Measurements from ENCODE around the gene SATB1. TPM values are rescaled to one million over a fixed set of nuclear protein-coding genes. Genes with fewer than 3 reads are reported as not detected.

SATB1 gene
- total RNA-seq, 1 experiment from 2014 or later: 1.1 TPM

- DNase-seq (ENCODE audit: low read depth in 1 of 2, low spot score in 2 of 2): no peak
- H3K27ac ChIP-seq: no peak overlapping the region
- H3K27me3 ChIP-seq (replicated peaks): no peaks in the 10 kb centered on the region
- no peaks in the 10 kb centered on the region for H3K9me3 ChIP-seq (replicated peaks)
- no peaks in the 10 kb centered on the region for H3K4me1 ChIP-seq (replicated peaks)
- no peak overlapping the region for H3K4me3 ChIP-seq
- H3K36me3 ChIP-seq: no peaks in the 10 kb centered on the region
Observed at GRCh38 chr3:18403061-18403460, 22.1 kb downstream of the SATB1 start.

DNA sequence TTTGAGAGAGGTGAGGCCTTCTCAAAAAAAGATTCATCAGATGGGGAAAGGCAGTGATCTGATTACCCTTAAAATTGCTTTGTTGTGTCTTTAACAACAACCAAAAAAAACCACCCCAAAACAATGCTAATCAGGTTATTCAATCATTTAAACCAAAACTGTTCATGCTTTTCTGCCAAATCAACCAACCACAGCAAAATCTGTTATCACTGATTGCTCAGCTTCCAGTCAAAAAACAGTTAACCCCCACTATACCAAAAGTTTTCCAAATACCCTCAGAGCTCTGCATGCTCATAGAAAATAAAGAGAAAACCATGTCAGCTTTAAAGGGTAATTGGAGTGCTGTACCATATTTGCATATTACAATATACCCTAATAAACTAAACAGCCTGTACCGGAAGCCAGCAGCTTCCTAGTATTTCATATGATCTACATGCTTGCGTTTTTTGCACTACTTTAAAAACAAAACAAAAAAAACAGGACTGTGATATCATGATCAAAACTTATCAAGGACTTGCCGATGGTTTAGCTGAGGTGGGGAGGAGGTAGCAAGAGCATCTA lies 22.8 kb downstream of the SATB1 start:
- no peaks in the 10 kb centered on the region for H3K36me3 ChIP-seq
- H3K27ac ChIP-seq: no peak overlapping the region
- no peaks in the 10 kb centered on the region for H3K9me3 ChIP-seq (replicated peaks)
- no peaks in the 10 kb centered on the region for H3K27me3 ChIP-seq (replicated peaks)
- H3K4me1 ChIP-seq (replicated peaks): no peaks in the 10 kb centered on the region
- DNase-seq (ENCODE audit: low read depth in 1 of 2, low spot score in 2 of 2): no peak
- H3K4me3 ChIP-seq: no peak overlapping the region

GRCh38 chr3:18401300-18401961 lies 23.7 kb downstream of the SATB1 start:
- Histone ChIP-seq H3K27ac (no peak overlapping the region), H3K36me3 (no peaks in the 10 kb centered on the region), H3K4me1 (replicated peaks) (no peaks in the 10 kb centered on the region), H3K27me3 (replicated peaks) (no peaks in the 10 kb centered on the region), H3K4me3 (no peak overlapping the region), H3K9me3 (replicated peaks) (no peaks in the 10 kb centered on the region)
- DNase-seq (ENCODE audit: low read depth in 1 of 2, low spot score in 2 of 2): no peak

GRCh38 chr3:18398448-18398847 lies 26.7 kb downstream of the SATB1 start:
- no peaks in the 10 kb centered on the region for H3K4me1 ChIP-seq (replicated peaks)

DNA sequence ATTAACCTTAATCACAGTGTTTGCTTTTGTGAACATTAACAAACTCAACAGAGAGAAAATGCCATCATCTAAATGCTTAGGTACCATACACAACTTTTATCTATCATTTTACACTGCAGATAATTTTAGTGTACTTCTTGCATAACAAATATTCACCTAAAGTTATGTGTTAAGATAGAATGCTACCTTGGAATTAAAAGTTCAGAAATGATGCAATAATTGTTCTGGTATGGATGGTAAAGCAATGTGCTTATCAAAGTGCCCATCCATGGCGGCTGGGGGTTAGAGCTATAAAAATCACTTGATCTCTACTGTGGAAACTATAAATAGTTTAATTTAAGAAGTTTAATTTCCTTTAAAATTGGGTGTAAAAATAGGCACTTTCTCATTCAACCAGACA lies 28.7 kb downstream of the SATB1 start:
- no peak overlapping the region for H3K4me3 ChIP-seq
- no peak overlapping the region for H3K27ac ChIP-seq
- no peaks in the 10 kb centered on the region for H3K27me3 ChIP-seq (replicated peaks)
- H3K4me1 ChIP-seq (replicated peaks): no peaks in the 10 kb centered on the region
- H3K9me3 ChIP-seq (replicated peaks): no peaks in the 10 kb centered on the region
- no peak for DNase-seq (ENCODE audit: low read depth in 1 of 2, low spot score in 2 of 2)
- H3K36me3 ChIP-seq: no peaks in the 10 kb centered on the region

More at GRCh38 chr3:18398448-18398847, 26.7 kb downstream of the SATB1 start:
- H3K36me3 ChIP-seq: no peaks in the 10 kb centered on the region
- H3K27me3 ChIP-seq (replicated peaks): no peaks in the 10 kb centered on the region
- no peaks in the 10 kb centered on the region for H3K9me3 ChIP-seq (replicated peaks)
- H3K4me3 ChIP-seq: no peak overlapping the region
- no peak overlapping the region for H3K27ac ChIP-seq
- DNase-seq (ENCODE audit: low read depth in 1 of 2, low spot score in 2 of 2): no peak

DNA sequence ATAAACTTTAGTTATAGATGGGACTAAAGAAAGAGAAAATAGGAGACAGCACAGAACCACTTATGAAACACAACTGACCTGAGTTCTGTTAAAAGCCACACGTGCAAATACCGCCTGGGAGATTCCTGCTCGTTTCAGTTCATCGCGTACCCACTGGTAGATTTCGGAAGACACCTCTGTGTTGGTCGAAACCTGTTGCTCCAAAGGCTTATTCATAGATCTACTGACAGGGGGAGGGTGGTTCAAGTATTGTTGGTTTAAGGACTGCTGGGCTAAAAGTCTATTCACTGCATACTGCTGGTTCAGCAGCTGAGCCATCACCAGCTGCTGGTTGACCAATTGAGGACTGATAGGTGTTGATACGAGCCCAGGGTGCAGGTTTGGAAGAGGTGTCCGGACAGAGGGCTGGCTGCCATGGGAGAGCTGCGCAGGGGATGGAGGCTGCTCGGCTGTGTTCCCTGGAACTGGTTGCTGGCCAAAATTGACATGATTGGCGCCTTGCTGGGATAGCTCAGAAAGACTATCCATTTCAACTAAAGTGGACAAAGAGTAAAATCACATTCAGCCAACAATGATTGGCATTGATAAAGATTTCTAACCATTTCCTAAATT lies 30.6 kb downstream of the SATB1 start:
- no peak overlapping the region for H3K4me3 ChIP-seq
- H3K27ac ChIP-seq: no peak overlapping the region
- no peaks in the 10 kb centered on the region for H3K36me3 ChIP-seq
- H3K27me3 ChIP-seq (replicated peaks): no peaks in the 10 kb centered on the region
- no peaks in the 10 kb centered on the region for H3K9me3 ChIP-seq (replicated peaks)
- no peak for DNase-seq (ENCODE audit: low read depth in 1 of 2, low spot score in 2 of 2)
- no peaks in the 10 kb centered on the region for H3K4me1 ChIP-seq (replicated peaks)

DNA sequence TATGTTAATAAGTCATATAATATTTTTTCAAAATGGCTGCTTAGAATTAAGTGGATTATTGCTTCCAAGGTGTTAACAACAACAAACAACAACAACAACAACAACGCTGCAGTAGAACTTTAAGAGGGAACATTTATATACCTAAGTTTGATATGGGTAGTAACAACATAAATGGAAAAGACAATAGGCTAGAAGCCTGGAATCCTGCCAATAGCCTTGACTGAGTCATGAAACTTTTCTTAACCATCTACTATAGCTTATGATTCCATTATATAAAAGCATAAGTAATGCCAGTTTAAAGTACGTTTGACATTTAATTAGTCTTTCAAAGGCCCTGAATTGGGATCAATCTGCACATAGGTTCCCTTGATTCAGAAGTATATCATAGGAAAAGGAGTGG lies 31.2 kb downstream of the SATB1 start:
- Histone ChIP-seq H3K9me3 (replicated peaks) (no peaks in the 10 kb centered on the region), H3K36me3 (no peaks in the 10 kb centered on the region), H3K4me3 (no peak overlapping the region), H3K4me1 (replicated peaks) (no peaks in the 10 kb centered on the region), H3K27ac (no peak overlapping the region), H3K27me3 (replicated peaks) (no peaks in the 10 kb centered on the region)
- DNase-seq (ENCODE audit: low read depth in 1 of 2, low spot score in 2 of 2): no peak

DNA sequence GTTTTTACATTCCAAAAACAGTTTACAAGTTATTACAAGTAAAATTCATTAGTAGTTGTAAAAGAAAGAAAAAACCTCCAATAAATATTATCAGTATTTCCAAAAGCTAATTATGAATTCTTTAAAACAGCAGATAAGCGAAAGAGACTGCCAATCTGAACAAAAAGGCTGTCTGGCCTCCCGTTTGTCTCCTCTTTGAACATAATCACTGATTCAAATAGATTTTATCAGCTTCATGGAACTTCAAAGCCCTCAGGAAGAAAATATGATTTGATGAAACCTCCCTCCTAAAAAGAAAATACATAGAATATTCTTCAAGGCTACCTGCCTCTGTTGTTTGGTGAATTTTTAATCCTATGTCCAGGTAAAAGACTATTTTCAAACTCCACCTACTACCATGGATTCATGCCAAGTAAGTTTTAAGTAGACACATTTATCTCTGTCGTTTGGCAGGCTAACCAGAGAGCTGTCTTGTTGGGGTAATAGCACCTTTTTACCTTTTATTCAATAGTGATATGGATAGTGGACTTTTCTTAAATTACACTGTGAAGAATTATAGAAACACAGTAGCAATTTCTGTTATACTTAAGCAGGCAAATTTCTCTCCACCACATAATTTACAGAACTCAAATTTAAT lies 35.0 kb downstream of the SATB1 start:
- H3K4me1 ChIP-seq (replicated peaks): no peaks in the 10 kb centered on the region
- H3K27ac ChIP-seq: no peak overlapping the region
- H3K27me3 ChIP-seq (replicated peaks): no peaks in the 10 kb centered on the region
- H3K9me3 ChIP-seq (replicated peaks): no peaks in the 10 kb centered on the region
- H3K4me3 ChIP-seq: no peak overlapping the region
- DNase-seq (ENCODE audit: low read depth in 1 of 2, low spot score in 2 of 2): no peak
- no peaks in the 10 kb centered on the region for H3K36me3 ChIP-seq

DNA sequence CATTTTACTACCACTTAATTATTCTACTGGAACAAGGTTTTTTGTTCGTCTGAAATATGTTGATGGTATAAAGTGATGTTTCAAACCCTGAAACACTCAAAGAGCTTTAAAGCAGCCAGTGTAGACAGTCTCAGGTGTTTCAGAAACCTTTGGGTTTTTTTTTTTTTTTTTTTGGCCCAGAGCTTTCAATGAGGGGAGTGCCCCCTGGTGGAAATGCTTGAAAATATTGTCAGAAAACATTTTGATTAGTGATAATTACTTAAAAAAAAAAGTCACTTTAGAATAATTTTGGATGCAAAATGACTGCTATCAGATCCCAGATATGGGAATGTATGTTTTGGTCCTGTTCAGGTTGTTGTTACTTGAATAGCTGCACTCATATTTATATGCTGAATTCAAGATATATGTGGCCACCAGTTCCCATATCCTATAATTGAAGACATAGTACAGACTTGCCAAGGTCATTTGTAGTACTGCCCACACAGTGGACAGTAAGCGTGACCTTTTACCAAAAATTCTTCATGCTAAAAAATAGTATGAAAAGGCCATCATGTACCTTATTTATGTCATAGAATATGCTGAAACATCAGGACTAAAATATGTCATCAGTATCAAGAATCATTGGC lies 35.9 kb downstream of the SATB1 start:
- no peaks in the 10 kb centered on the region for H3K9me3 ChIP-seq (replicated peaks)
- H3K27ac ChIP-seq: no peak overlapping the region
- H3K4me1 ChIP-seq (replicated peaks): no peaks in the 10 kb centered on the region
- no peak overlapping the region for H3K4me3 ChIP-seq
- H3K36me3 ChIP-seq: no peaks in the 10 kb centered on the region
- no peaks in the 10 kb centered on the region for H3K27me3 ChIP-seq (replicated peaks)
- DNase-seq (ENCODE audit: low read depth in 1 of 2, low spot score in 2 of 2): peak in 1 of 2 experiments; percentile 5

GRCh38 chr3:18386274-18386890 lies 38.8 kb downstream of the SATB1 start:
- DNase-seq (ENCODE audit: low read depth in 1 of 2, low spot score in 2 of 2): no peak
- Histone ChIP-seq H3K9me3 (replicated peaks) (no peaks in the 10 kb centered on the region), H3K27ac (no peak overlapping the region), H3K4me3 (no peak overlapping the region), H3K27me3 (replicated peaks) (no peaks in the 10 kb centered on the region), H3K36me3 (no peaks in the 10 kb centered on the region), H3K4me1 (replicated peaks) (no peaks in the 10 kb centered on the region)

DNA sequence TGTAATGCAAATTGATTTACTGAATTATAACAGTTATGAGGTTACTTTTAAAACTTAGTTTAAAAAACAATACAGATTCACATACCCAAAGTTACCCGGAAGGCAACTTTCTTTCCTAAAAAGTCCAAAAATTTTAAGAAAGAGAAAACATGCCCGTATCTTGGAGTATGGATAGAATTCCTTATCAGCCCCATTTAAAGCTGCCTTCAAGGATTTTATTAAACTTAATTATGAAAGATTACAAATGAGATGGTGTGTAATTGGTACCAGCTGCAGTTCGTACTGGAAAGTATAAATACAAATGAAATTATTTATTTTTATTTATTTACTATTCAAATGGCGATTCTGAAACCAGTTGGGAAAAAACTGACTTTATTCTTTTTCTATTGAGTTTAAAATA lies 39.4 kb downstream of the SATB1 start:
- Histone ChIP-seq H3K27me3 (replicated peaks) (no peaks in the 10 kb centered on the region), H3K9me3 (replicated peaks) (no peaks in the 10 kb centered on the region), H3K4me3 (no peak overlapping the region), H3K27ac (no peak overlapping the region), H3K36me3 (no peaks in the 10 kb centered on the region), H3K4me1 (replicated peaks) (no peaks in the 10 kb centered on the region)
- DNase-seq (ENCODE audit: low read depth in 1 of 2, low spot score in 2 of 2): no peak

DNA sequence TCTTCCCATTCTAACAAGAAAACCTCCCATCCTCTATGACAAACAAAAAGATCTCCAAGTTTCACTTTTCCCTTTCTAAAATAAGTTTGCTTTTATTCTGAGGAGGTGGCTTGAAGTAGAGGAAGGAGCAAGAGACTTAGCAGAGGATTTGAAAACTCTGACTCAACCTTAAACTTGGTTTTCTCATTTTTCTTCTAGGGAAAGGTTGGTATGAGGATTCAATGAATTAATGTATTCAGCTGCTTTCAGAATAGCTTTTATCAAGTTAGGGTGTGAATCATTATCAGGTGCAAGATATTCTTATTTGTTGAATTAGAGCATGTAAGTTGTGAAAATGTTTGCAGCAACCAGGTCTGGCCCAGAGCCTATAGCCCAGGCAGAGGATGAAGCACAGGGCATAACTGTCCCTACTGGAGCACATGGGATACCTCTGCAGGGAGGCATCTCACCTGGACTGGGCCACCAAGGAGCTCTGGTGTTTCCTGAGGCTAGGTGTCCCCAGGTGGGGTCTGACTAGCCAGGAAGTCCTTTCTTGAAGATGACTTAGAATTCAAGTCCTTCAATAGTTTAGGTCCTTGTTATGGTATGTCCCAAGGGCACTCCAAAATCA lies 42.3 kb downstream of the SATB1 start:
- Histone ChIP-seq H3K4me3 (no peak overlapping the region), H3K4me1 (replicated peaks) (no peaks in the 10 kb centered on the region), H3K27ac (no peak overlapping the region), H3K9me3 (replicated peaks) (no peaks in the 10 kb centered on the region), H3K27me3 (replicated peaks) (no peaks in the 10 kb centered on the region), H3K36me3 (no peaks in the 10 kb centered on the region)
- DNase-seq (ENCODE audit: low read depth in 1 of 2, low spot score in 2 of 2): no peak

GRCh38 chr3:18379647-18380046 lies 45.5 kb downstream of the SATB1 start:
- H3K27me3 ChIP-seq (replicated peaks): no peaks in the 10 kb centered on the region
- no peaks in the 10 kb centered on the region for H3K36me3 ChIP-seq
- H3K9me3 ChIP-seq (replicated peaks): no peaks in the 10 kb centered on the region
- no peak overlapping the region for H3K27ac ChIP-seq
- DNase-seq (ENCODE audit: low read depth in 1 of 2, low spot score in 2 of 2): no peak
- H3K4me1 ChIP-seq (replicated peaks): no peaks in the 10 kb centered on the region
- no peak overlapping the region for H3K4me3 ChIP-seq
